Measurements from ENCODE around the gene GPC5.

The GPC5 gene

DNA sequence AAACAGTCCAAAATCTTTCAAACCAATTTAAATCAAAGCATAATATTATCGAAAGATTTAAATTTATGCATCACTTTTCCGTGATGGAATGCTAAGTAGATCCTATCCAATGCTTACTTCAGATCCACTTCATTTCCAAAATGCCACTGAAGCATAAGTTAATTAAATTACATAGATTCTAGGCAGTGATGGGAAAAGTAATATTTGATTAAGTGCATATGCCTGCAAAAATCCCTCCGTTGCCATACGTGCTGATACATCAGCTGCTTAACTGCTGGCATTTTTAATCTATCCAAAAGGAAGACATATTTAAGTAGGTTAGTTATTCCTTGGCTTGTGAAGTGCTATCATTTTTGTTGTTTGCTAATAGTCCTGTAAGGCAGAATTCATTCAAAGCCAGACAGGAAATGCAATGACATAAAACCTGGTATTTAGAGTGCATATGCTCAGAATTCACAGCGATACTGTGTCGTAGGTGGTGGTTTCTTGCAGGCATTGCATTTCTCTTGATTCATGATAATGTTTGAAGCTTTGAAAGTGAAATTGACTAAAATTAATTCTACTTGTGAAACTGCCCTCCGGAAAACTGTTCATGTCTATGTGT, 1089.9 kb downstream of the GPC5 start:
- TF ChIP-seq, protein P1, sequence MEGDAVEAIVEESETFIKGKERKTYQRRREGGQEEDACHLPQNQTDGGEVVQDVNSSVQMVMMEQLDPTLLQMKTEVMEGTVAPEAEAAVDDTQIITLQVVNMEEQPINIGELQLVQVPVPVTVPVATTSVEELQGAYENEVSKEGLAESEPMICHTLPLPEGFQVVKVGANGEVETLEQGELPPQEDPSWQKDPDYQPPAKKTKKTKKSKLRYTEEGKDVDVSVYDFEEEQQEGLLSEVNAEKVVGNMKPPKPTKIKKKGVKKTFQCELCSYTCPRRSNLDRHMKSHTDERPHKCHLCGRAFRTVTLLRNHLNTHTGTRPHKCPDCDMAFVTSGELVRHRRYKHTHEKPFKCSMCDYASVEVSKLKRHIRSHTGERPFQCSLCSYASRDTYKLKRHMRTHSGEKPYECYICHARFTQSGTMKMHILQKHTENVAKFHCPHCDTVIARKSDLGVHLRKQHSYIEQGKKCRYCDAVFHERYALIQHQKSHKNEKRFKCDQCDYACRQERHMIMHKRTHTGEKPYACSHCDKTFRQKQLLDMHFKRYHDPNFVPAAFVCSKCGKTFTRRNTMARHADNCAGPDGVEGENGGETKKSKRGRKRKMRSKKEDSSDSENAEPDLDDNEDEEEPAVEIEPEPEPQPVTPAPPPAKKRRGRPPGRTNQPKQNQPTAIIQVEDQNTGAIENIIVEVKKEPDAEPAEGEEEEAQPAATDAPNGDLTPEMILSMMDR (IDR thresholded peaks at IDR 0.05; ENCODE audit: low read depth, low read length) = no peak
- in situ Hi-C loops (cut with HindIII; ENCODE audit: low sequenced_read_pairs) = no loop called here
- H3K4me3 ChIP-seq (ENCODE audit: low read depth, low read length) = no peak overlapping the region
- no peak for DNase-seq (ENCODE audit: low read depth, low spot score)

- no peak overlapping the region for H3K4me3 ChIP-seq (ENCODE audit: low read depth, low read length)
- in situ Hi-C loops (cut with HindIII; ENCODE audit: low sequenced_read_pairs) = no loop called here
- no peak for DNase-seq (ENCODE audit: low read depth, low spot score)
- TF ChIP-seq, protein P1 (IDR thresholded peaks at IDR 0.05; ENCODE audit: low read depth, low read length) = no peak
Observed at GRCh38 chr13:92491839-92492238, 1093.4 kb downstream of the GPC5 start.

DNA sequence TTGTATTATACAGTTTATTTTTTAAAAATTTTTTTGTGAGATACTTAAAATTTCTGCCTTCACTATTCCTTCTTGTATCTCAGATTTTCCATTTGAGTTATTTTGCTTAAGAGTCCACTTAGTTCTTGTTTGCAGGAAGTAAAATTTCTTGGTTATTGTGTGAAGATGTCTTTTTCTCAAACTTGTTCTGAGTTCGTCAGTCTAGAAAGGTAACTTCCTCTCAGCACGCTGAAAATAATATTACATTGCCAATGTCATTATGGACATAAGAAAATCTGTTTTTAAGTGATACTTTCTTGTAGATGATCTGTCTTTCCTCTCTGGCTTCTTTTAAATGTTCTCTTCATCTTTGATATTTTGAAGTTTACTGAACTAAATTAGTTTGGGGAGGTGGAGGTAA, 1096.5 kb downstream of the GPC5 start:
- TF ChIP-seq, protein P1 (IDR thresholded peaks at IDR 0.05; ENCODE audit: low read depth, low read length) = no peak
- no peak overlapping the region for H3K4me3 ChIP-seq (ENCODE audit: low read depth, low read length)
- in situ Hi-C loops (cut with HindIII; ENCODE audit: low sequenced_read_pairs) = no loop called here
- no peak for DNase-seq (ENCODE audit: low read depth, low spot score)

DNA sequence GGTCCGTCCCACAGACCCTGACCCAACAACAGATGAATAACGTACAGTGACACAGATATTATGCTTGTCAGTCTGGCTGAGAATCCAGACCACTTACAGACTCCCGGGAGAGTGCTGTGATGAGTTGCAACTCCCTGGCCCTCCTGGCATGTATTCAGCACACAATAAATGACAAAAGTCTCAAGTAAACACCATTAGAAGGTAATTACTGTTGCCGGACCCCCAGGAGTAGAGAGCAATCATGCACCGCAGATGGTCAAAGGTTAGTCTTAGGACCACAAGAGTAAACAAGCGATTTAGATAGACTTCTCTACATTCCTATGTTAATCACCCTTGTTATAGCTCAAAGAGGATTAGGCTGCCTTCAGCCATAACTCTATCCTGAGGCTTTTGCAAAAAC, 1101.8 kb downstream of the GPC5 start:
- H3K4me3 ChIP-seq (ENCODE audit: low read depth, low read length) = no peak overlapping the region
- in situ Hi-C loops (cut with HindIII; ENCODE audit: low sequenced_read_pairs) = no loop called here
- no peak for DNase-seq (ENCODE audit: low read depth, low spot score)
- TF ChIP-seq, protein P1 (IDR thresholded peaks at IDR 0.05; ENCODE audit: low read depth, low read length) = no peak

GRCh38 chr13:92510416-92510815, 1112.0 kb downstream of the GPC5 start:
- TF ChIP-seq, protein P1 (IDR thresholded peaks at IDR 0.05; ENCODE audit: low read depth, low read length) = no peak
- in situ Hi-C loops (cut with HindIII; ENCODE audit: low sequenced_read_pairs) = no loop called here
- no peak overlapping the region for H3K4me3 ChIP-seq (ENCODE audit: low read depth, low read length)
- peak; percentile 72 for DNase-seq (ENCODE audit: low read depth, low spot score)

GRCh38 chr13:92512852-92513251, 1114.4 kb downstream of the GPC5 start:
- TF ChIP-seq, protein P1 (IDR thresholded peaks at IDR 0.05; ENCODE audit: low read depth, low read length) = no peak
- no peak overlapping the region for H3K4me3 ChIP-seq (ENCODE audit: low read depth, low read length)
- DNase-seq (ENCODE audit: low read depth, low spot score) = no peak
- in situ Hi-C loops (cut with HindIII; ENCODE audit: low sequenced_read_pairs) = no loop called here
